Measurements from ENCODE around the gene ABHD12.

The ABHD12 gene

DNA sequence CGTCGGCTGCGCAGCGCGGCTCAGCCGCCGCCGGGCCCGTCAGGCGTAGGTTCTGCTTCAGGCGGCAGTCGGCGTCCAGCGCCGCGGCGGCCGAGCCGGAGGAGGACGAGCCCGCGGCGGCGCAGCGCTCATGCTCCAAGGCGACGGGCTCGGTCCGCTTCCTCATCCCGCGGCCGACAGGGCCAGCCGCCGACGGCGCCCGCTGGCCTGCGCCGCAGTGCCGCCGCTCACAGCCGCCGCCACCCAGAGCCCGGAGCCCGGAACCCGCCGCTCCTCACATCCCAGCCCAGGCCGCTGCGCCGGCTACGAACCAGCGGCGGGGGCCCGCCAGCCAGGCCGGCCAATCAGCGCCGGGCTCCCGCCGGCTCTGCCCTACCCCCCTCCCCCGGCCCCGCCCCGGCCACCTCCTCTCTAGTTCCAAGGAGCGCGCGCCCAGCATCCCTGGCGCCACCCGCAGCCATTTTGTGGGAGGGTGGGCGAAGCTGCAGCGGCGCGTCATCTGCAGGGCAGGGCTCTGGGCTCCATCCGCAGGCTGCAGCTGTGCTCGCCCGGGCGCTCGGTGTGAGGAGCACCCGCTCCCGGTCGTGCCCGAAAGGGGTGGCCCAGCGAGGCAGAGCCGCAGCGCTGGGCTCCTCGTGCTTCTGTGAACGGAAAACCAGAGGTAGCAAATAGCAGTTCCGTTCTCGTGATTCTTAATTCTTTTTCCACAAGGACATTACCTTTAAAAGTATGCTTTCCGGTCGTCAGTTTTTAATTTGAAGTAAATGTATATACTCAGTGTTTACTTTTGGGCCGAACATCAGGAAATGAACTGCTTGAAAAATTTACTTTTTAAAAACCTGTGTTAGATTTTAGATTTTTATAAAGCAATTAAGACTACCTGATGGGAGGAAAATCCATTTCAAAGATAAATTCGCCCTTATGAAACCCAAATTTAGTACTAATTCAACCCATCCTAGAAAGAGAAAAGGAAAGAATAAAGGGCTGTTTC is at the start of gene ABHD12:
Gene ABHD12 (minus strand): TSS at position 298 of the 991 bp plus-strand sequence. CDS start 132 bp downstream, at position 166.
- H3K4me3 ChIP-seq (ENCODE audit: low read depth in 1 of 2, low read length in 2 of 2) = peak within 1 kb of the TSS; percentile 81 to 83
- no peaks in the 10 kb centered on the region for H3K9me3 ChIP-seq (ENCODE audit: insufficient read depth, low read length, severe bottlenecking)
- peak; percentile 92 for ATAC-seq (ENCODE audit: insufficient read depth, low read depth)
- H3K4me2 ChIP-seq (ENCODE audit: insufficient read depth, low read length) = peak within 1 kb of the TSS; percentile 89
- H3K4me1 ChIP-seq (ENCODE audit: insufficient read depth, low read length) = peaks cover 37% of the 10 kb centered on the region
- peaks cover 13% of the 10 kb centered on the region for H3K36me3 ChIP-seq (ENCODE audit: insufficient read depth, low read length)
- peak within 1 kb of the TSS; percentile 92 for H3K9ac ChIP-seq (ENCODE audit: low read depth, low read length)
- H2AFZ ChIP-seq (ENCODE audit: low read depth, low read length) = peak within 1 kb of the TSS; percentile 93
- peak within 1 kb of the TSS; percentile 93 for H3K27ac ChIP-seq (ENCODE audit: low read length)
- no peak for TF ChIP-seq EZH2 (IDR thresholded peaks at IDR 0.05; ENCODE audit: borderline replicate concordance, low read depth, low read length, severe bottlenecking)
- TF ChIP-seq, protein P1, sequence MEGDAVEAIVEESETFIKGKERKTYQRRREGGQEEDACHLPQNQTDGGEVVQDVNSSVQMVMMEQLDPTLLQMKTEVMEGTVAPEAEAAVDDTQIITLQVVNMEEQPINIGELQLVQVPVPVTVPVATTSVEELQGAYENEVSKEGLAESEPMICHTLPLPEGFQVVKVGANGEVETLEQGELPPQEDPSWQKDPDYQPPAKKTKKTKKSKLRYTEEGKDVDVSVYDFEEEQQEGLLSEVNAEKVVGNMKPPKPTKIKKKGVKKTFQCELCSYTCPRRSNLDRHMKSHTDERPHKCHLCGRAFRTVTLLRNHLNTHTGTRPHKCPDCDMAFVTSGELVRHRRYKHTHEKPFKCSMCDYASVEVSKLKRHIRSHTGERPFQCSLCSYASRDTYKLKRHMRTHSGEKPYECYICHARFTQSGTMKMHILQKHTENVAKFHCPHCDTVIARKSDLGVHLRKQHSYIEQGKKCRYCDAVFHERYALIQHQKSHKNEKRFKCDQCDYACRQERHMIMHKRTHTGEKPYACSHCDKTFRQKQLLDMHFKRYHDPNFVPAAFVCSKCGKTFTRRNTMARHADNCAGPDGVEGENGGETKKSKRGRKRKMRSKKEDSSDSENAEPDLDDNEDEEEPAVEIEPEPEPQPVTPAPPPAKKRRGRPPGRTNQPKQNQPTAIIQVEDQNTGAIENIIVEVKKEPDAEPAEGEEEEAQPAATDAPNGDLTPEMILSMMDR (IDR thresholded peaks at IDR 0.05; ENCODE audit: borderline replicate concordance, extremely low read depth, low read length, poor library complexity, severe bottlenecking) = no peak
- H3K79me2 ChIP-seq (ENCODE audit: insufficient read depth, low read length) = peaks cover 47% of the 10 kb centered on the region
- peak; percentile 98 for DNase-seq
- H4K20me1 ChIP-seq (ENCODE audit: insufficient read depth, low read length) = peaks cover 13% of the 10 kb centered on the region; the same call in 1 of the 2 replicates
- no peaks in the 10 kb centered on the region for H3K27me3 ChIP-seq (ENCODE audit: insufficient read depth, low read length, poor library complexity)

DNA sequence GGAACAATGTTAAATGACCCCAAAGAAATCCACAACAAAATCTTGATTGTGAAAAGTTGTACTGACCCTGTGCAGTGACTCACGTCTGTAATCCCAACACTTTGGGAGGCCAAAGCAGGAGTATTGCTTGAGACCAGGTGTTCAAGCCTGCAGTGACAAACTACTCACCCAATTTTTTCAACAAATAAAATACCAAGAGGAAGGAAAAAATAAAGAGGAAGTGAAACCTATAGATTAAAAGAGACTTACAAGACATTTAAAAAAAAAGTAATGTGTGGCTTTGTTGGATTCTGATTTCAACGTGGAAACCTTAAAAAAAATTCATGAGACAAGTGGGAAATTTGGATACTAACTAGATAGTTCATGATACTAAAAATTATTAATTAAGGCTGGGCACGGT is 48.7 kb upstream of the ABHD12 start:
- H3K4me3 ChIP-seq (ENCODE audit: low read depth in 1 of 2, low read length in 2 of 2) = no peak overlapping the region
- H3K9ac ChIP-seq (ENCODE audit: low read depth, low read length) = no peak overlapping the region
- H3K4me1 ChIP-seq (ENCODE audit: insufficient read depth, low read length) = no peaks in the 10 kb centered on the region
- H2AFZ ChIP-seq (ENCODE audit: low read depth, low read length) = no peak overlapping the region
- no peak for TF ChIP-seq EZH2 (IDR thresholded peaks at IDR 0.05; ENCODE audit: borderline replicate concordance, low read depth, low read length, severe bottlenecking)
- TF ChIP-seq, protein P1 (IDR thresholded peaks at IDR 0.05; ENCODE audit: borderline replicate concordance, extremely low read depth, low read length, poor library complexity, severe bottlenecking) = no peak
- H3K36me3 ChIP-seq (ENCODE audit: insufficient read depth, low read length) = peaks cover 93% of the 10 kb centered on the region
- H3K9me3 ChIP-seq (ENCODE audit: insufficient read depth, low read length, severe bottlenecking) = no peaks in the 10 kb centered on the region
- H3K27me3 ChIP-seq (ENCODE audit: insufficient read depth, low read length, poor library complexity) = no peaks in the 10 kb centered on the region
- H4K20me1 ChIP-seq (ENCODE audit: insufficient read depth, low read length) = no peaks in the 10 kb centered on the region
- DNase-seq = no peak
- H3K4me2 ChIP-seq (ENCODE audit: insufficient read depth, low read length) = no peak overlapping the region
- ATAC-seq (ENCODE audit: insufficient read depth, low read depth) = no peak
- peaks cover 7% of the 10 kb centered on the region; the same call in 1 of the 2 replicates for H3K79me2 ChIP-seq (ENCODE audit: insufficient read depth, low read length)
- H3K27ac ChIP-seq (ENCODE audit: low read length) = no peak overlapping the region

DNA sequence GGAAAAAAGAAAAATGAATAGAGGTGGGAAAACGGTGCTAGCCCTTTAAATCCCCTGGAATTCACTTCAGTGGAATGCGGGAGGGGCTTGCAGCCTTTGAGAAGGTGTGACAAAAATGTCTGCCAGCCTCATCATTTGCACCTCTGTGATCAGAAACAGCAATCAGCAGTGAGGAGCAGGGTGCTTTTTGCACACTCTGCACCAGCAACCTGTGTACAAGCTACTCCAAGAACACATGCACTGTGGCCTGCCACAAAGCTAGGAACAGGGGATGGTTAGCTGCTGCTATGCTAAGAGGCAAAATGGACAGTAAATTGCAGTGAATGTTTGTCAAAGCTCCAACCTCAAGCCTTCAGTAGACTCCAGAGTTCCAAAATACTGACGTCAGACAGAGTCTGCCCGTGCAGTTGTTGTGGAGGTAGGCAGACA is 46.5 kb upstream of the ABHD12 start:
- H3K36me3 ChIP-seq (ENCODE audit: insufficient read depth, low read length) = peaks cover 91% of the 10 kb centered on the region
- H4K20me1 ChIP-seq (ENCODE audit: insufficient read depth, low read length) = no peaks in the 10 kb centered on the region
- H3K4me2 ChIP-seq (ENCODE audit: insufficient read depth, low read length) = no peak overlapping the region
- no peak overlapping the region for H2AFZ ChIP-seq (ENCODE audit: low read depth, low read length)
- TF ChIP-seq EZH2 (IDR thresholded peaks at IDR 0.05; ENCODE audit: borderline replicate concordance, low read depth, low read length, severe bottlenecking) = no peak
- TF ChIP-seq, protein P1 (IDR thresholded peaks at IDR 0.05; ENCODE audit: borderline replicate concordance, extremely low read depth, low read length, poor library complexity, severe bottlenecking) = no peak
- no peak overlapping the region for H3K9ac ChIP-seq (ENCODE audit: low read depth, low read length)
- peaks cover 7% of the 10 kb centered on the region for H3K79me2 ChIP-seq (ENCODE audit: insufficient read depth, low read length)
- no peak for DNase-seq
- H3K4me1 ChIP-seq (ENCODE audit: insufficient read depth, low read length) = no peaks in the 10 kb centered on the region
- no peaks in the 10 kb centered on the region for H3K9me3 ChIP-seq (ENCODE audit: insufficient read depth, low read length, severe bottlenecking)
- H3K4me3 ChIP-seq (ENCODE audit: low read depth in 1 of 2, low read length in 2 of 2) = no peak overlapping the region
- no peak overlapping the region for H3K27ac ChIP-seq (ENCODE audit: low read length)
- H3K27me3 ChIP-seq (ENCODE audit: insufficient read depth, low read length, poor library complexity) = no peaks in the 10 kb centered on the region
- ATAC-seq (ENCODE audit: insufficient read depth, low read depth) = 0 out of 3 replicates have a peak, but pooled peaks have one; percentile 22

Data from DND-41 (cell line).